Measurements from ENCODE around the gene HOXD11. TPM values are rescaled to one million over a fixed set of nuclear protein-coding genes. Genes with fewer than 3 reads are reported as not detected.

Gene HOXD11
- total and polyA plus RNA-seq, 9 of the 15 experiments (the other 6 are each of a cell fraction or from before 2014, with no cell fraction given): not detected

- under 1% methylated on average over 13 of the region's 13 CpGs for WGBS (ENCODE audit: insufficient coverage, low coverage, missing lambda C conversion rate)
- FAIRE-seq (peak; percentile 95), ATAC-seq (0 out of 3 replicates have a peak, but pooled peaks have one; percentile 25), DNase-seq (ENCODE audit: extremely low read depth in 1 of 4, low spot score in 3 of 4) (peak; percentile 59 to 76 (median 66))
- no peaks in the 10 kb centered on the region for H3K79me2 ChIP-seq (ENCODE audit: control insufficient read depth, insufficient read depth, low read length)
- H3K9me3 ChIP-seq (replicated peaks; ENCODE audit: control insufficient read depth, insufficient read depth, low read depth, low read length): no peaks in the 10 kb centered on the region
- H3K4me1 ChIP-seq (replicated peaks in 1 of 2; ENCODE audit: control insufficient read depth in 2 of 2, insufficient read depth in 2 of 2, low read length in 2 of 2): peaks cover 0 to 34% of the 10 kb centered on the region in 2 experiments; a peak in 2 of 5 replicates
- peaks cover 62 to 69% of the 10 kb centered on the region in 2 experiments for H3K27me3 ChIP-seq (ENCODE audit: control insufficient read depth in 2 of 2, insufficient read depth in 2 of 2, low read length in 2 of 2)
- H3K9me1 ChIP-seq (ENCODE audit: control insufficient read depth, insufficient read depth, low read length): no peaks in the 10 kb centered on the region
- H3K4me3 ChIP-seq: no peak overlapping the region
- ChIA-PET POLR2A (interaction anchor here (1.0 to 1.5 kb wide), 2 partner anchors 328 to 527 kb away, joined by 4 to 5 read pairs; no protein-coding TSS in a partner anchor), CTCF (ENCODE audit: low intra/inter-chr PET ratio) (interaction anchor here (0.5 to 2.5 kb wide), 13 partner anchors 9 to 1289 kb away, joined by 3 to 31 read pairs (median 4); no protein-coding TSS in a partner anchor)
- in situ Hi-C loops (cut with MboI): loop anchor here (5.0 to 25.0 kb wide), 4 partner anchors 510 to 1635 kb away; no protein-coding TSS in a partner anchor
- no peak overlapping the region for H3K27ac ChIP-seq (ENCODE audit: extremely low read depth, low read depth, low read length)
- H3K4me2 ChIP-seq (ENCODE audit: insufficient read depth, low read length): no peak overlapping the region
- intact Hi-C loops (cut with micrococcal nuclease): loop anchor here (1.0 to 5.0 kb wide), 5 partner anchors 328 to 1020 kb away; no protein-coding TSS in a partner anchor
- no peak overlapping the region for H2AFZ ChIP-seq (ENCODE audit: low read depth, low read length)
- no TSS peak for BruUV-seq (replicated peaks)
- H4K20me1 ChIP-seq (replicated peaks; ENCODE audit: control insufficient read depth, insufficient read depth, low read length): 0 out of 2 replicates have a peak, but pooled peaks cover 8% of the 10 kb centered on the region
- no peaks in the 10 kb centered on the region for H3K36me3 ChIP-seq (ENCODE audit: control insufficient read depth, insufficient read depth, low read length)
- no peak overlapping the region for H3K9ac ChIP-seq (ENCODE audit: insufficient read depth in 1 of 2, low read depth in 2 of 2, low read length in 2 of 2)
- TF ChIP-seq REST (IDR thresholded peaks at IDR 0.05; ENCODE audit: borderline replicate concordance) (peak; percentile 62; the same call in 1 of the 2 replicates), REST (CRISPR knock-in tag; IDR thresholded peaks at IDR 0.05; ENCODE audit: low read depth) (no peak), SMC3 (conservative IDR thresholded peaks at IDR 0.05; ENCODE audit: insufficient read depth, low read depth, low read length) (peak; percentile 66), ZC3H4 (CRISPR knock-in tag; IDR thresholded peaks at IDR 0.05; ENCODE audit: borderline replicate concordance) (no peak), PML (IDR thresholded peaks at IDR 0.05; ENCODE audit: low read length) (no peak), RAD21 (CRISPR knock-in tag; conservative IDR thresholded peaks at IDR 0.05 in 1 of 2, IDR thresholded peaks at IDR 0.05 in 1 of 2) (peak; percentile 85), ZNF121 (CRISPR knock-in tag; conservative IDR thresholded peaks at IDR 0.05) (no peak), XRCC4 (IDR thresholded peaks at IDR 0.05; ENCODE audit: extremely low read depth, insufficient read depth, insufficient read length) (no peak), CTCF (IDR thresholded peaks at IDR 0.05 in 2 of 3, conservative IDR thresholded peaks at IDR 0.05 in 1 of 3; ENCODE audit: insufficient read depth in 2 of 3, low read depth in 1 of 3, low read length in 3 of 3) (peak; percentile 77 to 95 (median 83)), ZSCAN32 (CRISPR knock-in tag; IDR thresholded peaks at IDR 0.05) (no peak)
These were observed 20.1 kb downstream of the HOXD11 start for GRCh38 chr2:176126929-176127773.

All from K562 (cell line).